Measurements from ENCODE around the gene CXCR2.

Gene CXCR2

GRCh38 chr2:218186355-218186766 is 60.5 kb downstream of the CXCR2 start:
- DNase-seq (ENCODE audit: low read depth in 2 of 2): peak; percentile 38 to 54

Measured in stimulated activated CD4-positive, alpha-beta T cell treated with anti-CD3 and anti-CD28 coated beads, Interleukin-12 subunit alpha, Interleukin-12 subunit beta, amount 100 ng/mL, for 24 hours (primary cell).